Panc1 (cell line): Measurements from ENCODE around the gene PHF19.

Experiments
- CTCF ChIP-seq: fragments of 450-650 bp; IDR thresholded peaks from 2 replicates; pipeline ENCODE4 v1.5.1; 2017; ENCODE audit warnings: mild to moderate bottlenecking
- POLR2AphosphoS5 ChIP-seq: IDR thresholded peaks from 2 replicates; pipeline ENCODE4 v1.6.1; 2012; ENCODE audit warnings: mild to moderate bottlenecking, low read depth, low read length, moderate library complexity
- SIN3A ChIP-seq: IDR thresholded peaks from 2 replicates; pipeline ENCODE4 v1.6.1; 2012; ENCODE audit warnings: low read depth, mild to moderate bottlenecking, low read length, moderate library complexity, borderline replicate concordance; ENCODE audit not compliant: insufficient read depth
- TCF7L2 ChIP-seq: IDR thresholded peaks from 2 replicates; pipeline ENCODE4 v1.6.1; 2011; ENCODE audit warnings: mild to moderate bottlenecking, low read depth, low read length, inconsistent platforms

GRCh38 chr9:120898396-120898795 is 21.4 kb upstream of the PHF19 start:
- TF ChIP-seq CTCF (no peak), TCF7L2 (no peak), POLR2AphosphoS5 (no peak), SIN3A (no peak)
